RWPE2 (cell line): ENCODE data around the gene NOS2.

Experiments
- ATAC-seq: fragments of 200-7000 bp; cut with Tn5 transposase; 3 replicates; pipeline ENCODE4 v1.9.1; 2021; ENCODE audit warnings: low read depth
- DNase-seq: peaks from one replicate; pipeline ENCODE4 v3.0.0-alpha.2; 2020; ENCODE audit warnings: low spot score
- H3K27ac ChIP-seq: fragments of 450-650 bp; 2 replicates; pipeline ENCODE4 v1.5.1; 2017; ENCODE audit warnings: mild to moderate bottlenecking; ENCODE audit not compliant: poor library complexity, severe bottlenecking
- H3K27me3 ChIP-seq: fragments of 250-450 bp; sonication (Bioruptor Pico); 2 replicates; pipeline ENCODE4 v1.5.1; 2021; ENCODE audit warnings: mild to moderate bottlenecking, moderate library complexity; ENCODE audit not compliant: insufficient read depth, poor library complexity, severe bottlenecking
- H3K36me3 ChIP-seq: fragments of 250-450 bp; sonication (Bioruptor Pico); 2 replicates; pipeline ENCODE4 v1.5.1; 2020; ENCODE audit warnings: low read depth, mild to moderate bottlenecking, moderate library complexity
- H3K4me1 ChIP-seq: fragments of 250-450 bp; sonication (Bioruptor Pico); 2 replicates; pipeline ENCODE4 v1.5.1; 2021; ENCODE audit warnings: mild to moderate bottlenecking, moderate library complexity; ENCODE audit not compliant: insufficient read depth, poor library complexity, severe bottlenecking
- H3K4me3 ChIP-seq: fragments of 250-450 bp; sonication (Bioruptor Pico); 2 replicates; pipeline ENCODE4 v1.5.1; 2021; ENCODE audit warnings: mild to moderate bottlenecking, moderate library complexity; ENCODE audit not compliant: severe bottlenecking
- H3K9me3 ChIP-seq: fragments of 250-450 bp; sonication (Bioruptor Pico); 2 replicates; pipeline ENCODE4 v1.5.1; 2021; ENCODE audit warnings: mild to moderate bottlenecking, moderate library complexity; ENCODE audit not compliant: severe bottlenecking
- CTCF ChIP-seq: fragments of 450-650 bp; IDR thresholded peaks from one replicate; pipeline ENCODE4 v1.5.1; 2017; ENCODE audit warnings: mild to moderate bottlenecking, moderate library complexity; ENCODE audit not compliant: poor library complexity, severe bottlenecking

The NOS2 gene

GRCh38 chr17:27805520-27806146 lies 5.3 kb upstream of the NOS2 start:
- ATAC-seq: peak; percentile 92
- H3K4me3 ChIP-seq: no peak overlapping the region

GRCh38 chr17:27804113-27804512 lies 3.8 kb upstream of the NOS2 start:
- no peak overlapping the region for H3K4me3 ChIP-seq
- H3K27ac ChIP-seq: no peak overlapping the region
- ATAC-seq (no peak), DNase-seq (no peak)
- no peaks in the 10 kb centered on the region for H3K27me3 ChIP-seq
- H3K4me1 ChIP-seq: no peaks in the 10 kb centered on the region
- no peak for TF ChIP-seq CTCF
- H3K9me3 ChIP-seq: no peaks in the 10 kb centered on the region
- no peaks in the 10 kb centered on the region for H3K36me3 ChIP-seq

More at GRCh38 chr17:27805520-27806146, 5.3 kb upstream of the NOS2 start:
- Histone ChIP-seq H3K27ac (no peak overlapping the region), H3K4me1 (no peaks in the 10 kb centered on the region), H3K36me3 (no peaks in the 10 kb centered on the region), H3K27me3 (no peaks in the 10 kb centered on the region), H3K9me3 (no peaks in the 10 kb centered on the region)
- peak; percentile 85 for TF ChIP-seq CTCF
- no peak for DNase-seq

DNA sequence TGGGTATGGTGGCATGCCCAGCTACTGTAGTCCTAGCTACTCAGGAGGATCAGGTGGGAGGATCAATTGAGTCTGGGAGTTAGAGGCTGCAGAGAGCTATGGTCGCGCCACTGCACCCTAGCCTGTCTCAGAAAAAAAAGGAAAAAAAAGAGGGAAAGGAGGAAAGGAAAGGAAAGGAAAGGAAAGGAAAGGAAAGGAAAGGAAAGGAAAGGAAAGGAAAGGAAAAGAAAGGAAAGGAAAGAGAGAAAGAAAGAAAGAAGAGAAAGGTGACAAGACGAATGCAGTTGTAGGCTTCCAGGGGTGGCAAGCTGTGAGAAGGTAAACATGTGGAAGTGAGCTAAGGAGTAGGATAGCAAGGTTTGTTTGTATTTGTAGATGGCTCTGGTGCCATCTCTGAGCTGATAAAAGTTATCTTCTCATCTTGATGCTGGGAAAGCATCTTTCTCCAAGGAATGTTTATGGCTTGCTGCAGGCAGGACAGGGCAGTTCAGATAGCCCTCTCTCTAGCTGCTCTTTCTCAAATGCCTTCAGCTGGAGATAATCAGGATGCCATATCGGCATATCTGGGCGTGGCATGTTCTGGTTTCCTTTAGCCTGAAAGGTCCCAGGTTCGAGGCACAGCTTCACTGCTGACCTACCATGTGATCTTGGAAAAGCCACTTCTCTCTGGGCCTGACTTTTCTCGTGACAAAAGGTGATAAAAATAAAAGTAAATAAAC lies 2.8 kb upstream of the NOS2 start:
- TF ChIP-seq CTCF: no peak
- no peak for DNase-seq
- H3K36me3 ChIP-seq: no peaks in the 10 kb centered on the region
- no peak for ATAC-seq
- H3K9me3 ChIP-seq: no peaks in the 10 kb centered on the region
- no peaks in the 10 kb centered on the region for H3K27me3 ChIP-seq
- no peaks in the 10 kb centered on the region for H3K4me1 ChIP-seq
- H3K27ac ChIP-seq: no peak overlapping the region
- no peak overlapping the region for H3K4me3 ChIP-seq

DNA sequence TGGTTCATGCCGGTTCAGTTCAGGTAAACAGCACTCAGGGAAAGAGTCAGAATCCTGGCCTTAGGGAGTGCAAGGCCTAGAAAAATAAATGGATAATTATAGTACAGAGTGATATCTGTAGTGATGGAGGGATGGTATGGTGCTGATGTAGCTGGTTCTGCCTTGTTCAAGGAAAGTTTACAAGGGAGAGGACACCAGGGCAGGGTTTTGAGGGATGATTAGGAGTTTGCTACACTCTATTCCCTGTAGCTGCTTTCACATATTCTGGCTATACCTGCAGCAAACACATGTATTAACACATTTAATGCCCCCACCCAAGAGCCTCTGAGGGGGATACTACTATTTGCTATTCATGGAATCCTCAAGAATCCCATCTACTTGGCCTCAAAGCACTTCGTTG lies 1.7 kb upstream of the NOS2 start:
- Histone ChIP-seq H3K4me1 (no peaks in the 10 kb centered on the region), H3K27ac (no peak overlapping the region), H3K36me3 (no peaks in the 10 kb centered on the region), H3K4me3 (no peak overlapping the region), H3K9me3 (no peaks in the 10 kb centered on the region), H3K27me3 (no peaks in the 10 kb centered on the region)
- ATAC-seq (no peak), DNase-seq (no peak)
- no peak for TF ChIP-seq CTCF

- H3K36me3 ChIP-seq: no peaks in the 10 kb centered on the region
- TF ChIP-seq CTCF: no peak
- DNase-seq (no peak), ATAC-seq (no peak)
- H3K9me3 ChIP-seq: no peaks in the 10 kb centered on the region
- no peaks in the 10 kb centered on the region for H3K4me1 ChIP-seq
- H3K27ac ChIP-seq: no peak overlapping the region
- H3K4me3 ChIP-seq: no peak overlapping the region
- H3K27me3 ChIP-seq: peaks cover 17% of the 10 kb centered on the region
Measured at GRCh38 chr17:27798376-27798775, 2.0 kb downstream of the NOS2 start.
